ENCODE data around the gene F12. TPM values are rescaled to one million over a fixed set of nuclear protein-coding genes. Genes with fewer than 3 reads are reported as not detected.

The F12 gene
- total and polyA plus RNA-seq, 2 of the 8 experiments (the other 6 are each of a cell fraction or from before 2014, with no cell fraction given), result 6.5 to 7.8 TPM

GRCh38 chr5:177456976-177457851, 47.9 kb upstream of the F12 start:
- FAIRE-seq (peak; percentile 93), DNase-seq (ENCODE audit: low read depth in 1 of 2, low spot score in 2 of 2) (peak; percentile 90 to 95)
- Histone ChIP-seq H4K91ac (replicated peaks; ENCODE audit: insufficient read length, low read length) (no peak overlapping the region), H3K18ac (ENCODE audit: extremely low read depth, low read length) (no peak overlapping the region), H3K36me3 (ENCODE audit: control insufficient read depth in 2 of 4, insufficient read depth in 4 of 4, low read length in 3 of 4) (peaks cover 19 to 47% (median 40%) of the 10 kb centered on the region in 4 experiments), H3K79me1 (ENCODE audit: low read depth, low read length) (peaks cover 2% of the 10 kb centered on the region; the same call in 1 of the 2 replicates), H3K9ac (replicated peaks in 1 of 4; ENCODE audit: extremely low read depth in 1 of 4, low read depth in 3 of 4, low read length in 3 of 4) (no peak overlapping the region), H4K8ac (ENCODE audit: extremely low read depth, insufficient read depth, low read length) (peak overlapping the region; percentile 60; the same call in 1 of the 2 replicates), H3K14ac (ENCODE audit: insufficient read length) (no peak overlapping the region), H3K79me2 (ENCODE audit: control insufficient read depth in 1 of 2, insufficient read depth in 2 of 2, low read length in 2 of 2) (no peaks in the 10 kb centered on the region), H4K5ac (ENCODE audit: insufficient read length, low read depth, low read length) (no peak overlapping the region), H2BK15ac (ENCODE audit: low read length) (no peak overlapping the region), H2AFZ (ENCODE audit: low read length) (no peak overlapping the region), H3K27ac (ENCODE audit: low read depth, low read length) (no peak overlapping the region), H4K20me1 (replicated peaks in 1 of 2; ENCODE audit: control insufficient read depth in 1 of 2, insufficient read depth in 2 of 2, low read length in 2 of 2) (peaks cover 30 to 38% of the 10 kb centered on the region in 2 experiments), H3K4ac (replicated peaks; ENCODE audit: insufficient read length, low read depth, low read length) (no peak overlapping the region), H3K4me2 (ENCODE audit: insufficient read depth in 1 of 2, low read depth in 2 of 2, low read length in 2 of 2) (peak overlapping the region in 1 of 2 experiments; percentile 31; a peak in 2 of 4 replicates), H3K27me3 (replicated peaks in 1 of 4; ENCODE audit: control insufficient read depth in 3 of 4, extremely low read depth in 1 of 4, insufficient read depth in 3 of 4, low read length in 3 of 4) (peaks cover 0 to 9% (median 3%) of the 10 kb centered on the region in 4 experiments; a peak in 1 of 7 replicates), H3K56ac (replicated peaks; ENCODE audit: insufficient read length, low read depth, low read length) (no peak overlapping the region), H2BK5ac (ENCODE audit: low read depth, low read length) (no peak overlapping the region), H3K23me2 (ENCODE audit: low read depth, low read length) (peaks cover 15% of the 10 kb centered on the region; the same call in 1 of the 2 replicates), H2BK120ac (replicated peaks; ENCODE audit: low read depth, low read length) (no peak overlapping the region), H3K4me3 (ENCODE audit: extremely low read depth in 1 of 4, insufficient read depth in 2 of 4, low read depth in 3 of 4, low read length in 4 of 4) (peak overlapping the region in 1 of 4 experiments; percentile 17; a peak in 1 of 8 replicates), H2BK20ac (ENCODE audit: low read length) (no peak overlapping the region), H3K23ac (ENCODE audit: insufficient read length) (no peak overlapping the region), H3K4me1 (replicated peaks in 1 of 4; ENCODE audit: control insufficient read depth in 3 of 4, insufficient read depth in 4 of 4, low read length in 3 of 4) (peaks cover 0 to 20% (median 10%) of the 10 kb centered on the region in 4 experiments; a peak in 6 of 7 replicates), H3K9me3 (ENCODE audit: insufficient read depth in 2 of 2, low read depth in 1 of 2, low read length in 1 of 2) (no peaks in the 10 kb centered on the region), H2AK5ac (ENCODE audit: low read depth, low read length) (no peak overlapping the region), H2BK12ac (ENCODE audit: low read depth, low read length) (no peak overlapping the region)
- CTCF ChIA-PET (ENCODE audit: partially characterized antibody), result interaction anchor here (1.0 to 23.6 kb wide), 33 partner anchors 9 to 696 kb away, joined by 3 to 430 read pairs (median 5); partner anchors contain the start of genes DBN1, DDX41, F12 and GRK6
- POLR2A ChIA-PET (ENCODE audit: partially characterized antibody), result interaction anchor here (0.7 to 67.5 kb wide), 14 partner anchors 12 to 154 kb away, joined by 3 to 3349 read pairs (median 4); partner anchors contain the start of genes DBN1, DOK3, LMAN2 and PDLIM7
- WGBS, 2 experiments (ENCODE audit: extremely low coverage in 1 of 2, insufficient coverage in 1 of 2, insufficient read length in 1 of 2, insufficient replicate concordance in 2 of 2, low coverage in 1 of 2, low lambda C conversion rate in 2 of 2, missing lambda C conversion rate in 1 of 2), result 82% methylated on average over 24 of the region's 24 CpGs; no CpG with 5 or more reads in 1 of the 2 experiments
- TF ChIP-seq SP1 (IDR thresholded peaks at IDR 0.05; ENCODE audit: low read depth, low read length), result peak; percentile 91
- TF ChIP-seq ZNF274 (IDR thresholded peaks at IDR 0.05; ENCODE audit: borderline replicate concordance, extremely low read depth, low read length), result no peak
- TF ChIP-seq POLR2A (IDR thresholded peaks at IDR 0.05; ENCODE audit: control extremely low read depth in 1 of 2, low read depth in 2 of 2, low read length in 2 of 2), result peak in 1 of 2 experiments; percentile 63; a peak in 2 of 3 replicates
- peak; percentile 45; the same call in 1 of the 2 replicates for TF ChIP-seq POLR2AphosphoS5 (IDR thresholded peaks at IDR 0.05; ENCODE audit: low read depth, low read length)
- TF ChIP-seq, protein P1, sequence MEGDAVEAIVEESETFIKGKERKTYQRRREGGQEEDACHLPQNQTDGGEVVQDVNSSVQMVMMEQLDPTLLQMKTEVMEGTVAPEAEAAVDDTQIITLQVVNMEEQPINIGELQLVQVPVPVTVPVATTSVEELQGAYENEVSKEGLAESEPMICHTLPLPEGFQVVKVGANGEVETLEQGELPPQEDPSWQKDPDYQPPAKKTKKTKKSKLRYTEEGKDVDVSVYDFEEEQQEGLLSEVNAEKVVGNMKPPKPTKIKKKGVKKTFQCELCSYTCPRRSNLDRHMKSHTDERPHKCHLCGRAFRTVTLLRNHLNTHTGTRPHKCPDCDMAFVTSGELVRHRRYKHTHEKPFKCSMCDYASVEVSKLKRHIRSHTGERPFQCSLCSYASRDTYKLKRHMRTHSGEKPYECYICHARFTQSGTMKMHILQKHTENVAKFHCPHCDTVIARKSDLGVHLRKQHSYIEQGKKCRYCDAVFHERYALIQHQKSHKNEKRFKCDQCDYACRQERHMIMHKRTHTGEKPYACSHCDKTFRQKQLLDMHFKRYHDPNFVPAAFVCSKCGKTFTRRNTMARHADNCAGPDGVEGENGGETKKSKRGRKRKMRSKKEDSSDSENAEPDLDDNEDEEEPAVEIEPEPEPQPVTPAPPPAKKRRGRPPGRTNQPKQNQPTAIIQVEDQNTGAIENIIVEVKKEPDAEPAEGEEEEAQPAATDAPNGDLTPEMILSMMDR (IDR thresholded peaks at IDR 0.05; ENCODE audit: control extremely low read depth in 1 of 3, insufficient read depth in 1 of 3, low read depth in 1 of 3, low read length in 3 of 3), result peak in 2 of 3 experiments; percentile 56 to 79; a peak in 2 of 4 replicates
- TF ChIP-seq FOSL1 (IDR thresholded peaks at IDR 0.05; ENCODE audit: insufficient read depth, low read depth, low read length), result no peak
- peak; percentile 68; the same call in 1 of the 2 replicates for TF ChIP-seq CREB1 (IDR thresholded peaks at IDR 0.05)
- TF ChIP-seq SIN3A (conservative IDR thresholded peaks at IDR 0.05 in 1 of 2, IDR thresholded peaks at IDR 0.05 in 1 of 2; ENCODE audit: low read depth in 1 of 2, low read length in 2 of 2), result peak in 1 of 2 experiments; percentile 87; a peak in 2 of 4 replicates
